PC-3 (cell line): ENCODE data around the gene YJEFN3.

Experiments used
- CTCF ChIP-seq: fragments of 300-600 bp; sonication (generic); conservative IDR thresholded peaks from 2 replicates; pipeline ENCODE4 v1.5.1; 2017; ENCODE audit warnings: antibody characterized with exemption, low read depth, mild to moderate bottlenecking, low read length
- EZH2phosphoT487 ChIP-seq: fragments of 300-600 bp; sonication (generic); IDR thresholded peaks from 2 replicates; pipeline ENCODE4 v1.6.1; 2018; ENCODE audit warnings: mild to moderate bottlenecking, antibody characterized with exemption, low read length, borderline replicate concordance

GRCh38 chr19:19488875-19489690, 39.6 kb upstream of the YJEFN3 start:
- no peak for TF ChIP-seq CTCF
- TF ChIP-seq EZH2phosphoT487, result no peak
